ENCODE results near the gene GMEB2.

- TF ChIP-seq CBFB (IDR thresholded peaks at IDR 0.05; ENCODE audit: low read depth) (no peak), SP1 (IDR thresholded peaks at IDR 0.05; ENCODE audit: low read depth, low read length) (no peak), MYC (IDR thresholded peaks at IDR 0.05; ENCODE audit: insufficient read depth, insufficient read length, insufficient replicate concordance, low read length, severe bottlenecking) (no peak), ZZZ3 (IDR thresholded peaks at IDR 0.05; ENCODE audit: control insufficient read depth, insufficient read length, low read depth) (no peak), USF2 (IDR thresholded peaks at IDR 0.05; ENCODE audit: borderline replicate concordance, low read depth, low read length) (no peak), ETV6 (conservative IDR thresholded peaks at IDR 0.05 in 1 of 2, IDR thresholded peaks at IDR 0.05 in 1 of 2; ENCODE audit: borderline replicate concordance in 1 of 2, low read depth in 1 of 2) (no peak), SUZ12 (IDR thresholded peaks at IDR 0.05; ENCODE audit: unreplicated experiment) (no peak), GATAD2B (conservative IDR thresholded peaks at IDR 0.05; ENCODE audit: low read depth) (no peak), MXI1 (IDR thresholded peaks at IDR 0.05; ENCODE audit: low read depth, low read length) (no peak), SPI1 (IDR thresholded peaks at IDR 0.05; ENCODE audit: borderline replicate concordance, insufficient read depth, low read depth, low read length) (no peak), HDAC2 (IDR thresholded peaks at IDR 0.05) (no peak), USF1 (IDR thresholded peaks at IDR 0.05; ENCODE audit: borderline replicate concordance, extremely low read length, insufficient read depth, low read depth, low read length) (no peak)
- TF ChIP-seq, protein P1, sequence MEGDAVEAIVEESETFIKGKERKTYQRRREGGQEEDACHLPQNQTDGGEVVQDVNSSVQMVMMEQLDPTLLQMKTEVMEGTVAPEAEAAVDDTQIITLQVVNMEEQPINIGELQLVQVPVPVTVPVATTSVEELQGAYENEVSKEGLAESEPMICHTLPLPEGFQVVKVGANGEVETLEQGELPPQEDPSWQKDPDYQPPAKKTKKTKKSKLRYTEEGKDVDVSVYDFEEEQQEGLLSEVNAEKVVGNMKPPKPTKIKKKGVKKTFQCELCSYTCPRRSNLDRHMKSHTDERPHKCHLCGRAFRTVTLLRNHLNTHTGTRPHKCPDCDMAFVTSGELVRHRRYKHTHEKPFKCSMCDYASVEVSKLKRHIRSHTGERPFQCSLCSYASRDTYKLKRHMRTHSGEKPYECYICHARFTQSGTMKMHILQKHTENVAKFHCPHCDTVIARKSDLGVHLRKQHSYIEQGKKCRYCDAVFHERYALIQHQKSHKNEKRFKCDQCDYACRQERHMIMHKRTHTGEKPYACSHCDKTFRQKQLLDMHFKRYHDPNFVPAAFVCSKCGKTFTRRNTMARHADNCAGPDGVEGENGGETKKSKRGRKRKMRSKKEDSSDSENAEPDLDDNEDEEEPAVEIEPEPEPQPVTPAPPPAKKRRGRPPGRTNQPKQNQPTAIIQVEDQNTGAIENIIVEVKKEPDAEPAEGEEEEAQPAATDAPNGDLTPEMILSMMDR (IDR thresholded peaks at IDR 0.05 in 2 of 3, conservative IDR thresholded peaks at IDR 0.05 in 1 of 3; ENCODE audit: control insufficient read depth in 2 of 3, extremely low read depth in 1 of 3, insufficient read depth in 1 of 3, low read depth in 3 of 3, low read length in 3 of 3), result no peak
Measured at GRCh38 chr20:63624486-63624885, 2.4 kb downstream of the GMEB2 start.
